HG03442 (cell line): ENCODE results near the gene UBE2D2.
A peak's percentile ranks its signal among the peaks of the same experiment; 100 is the strongest.
"Not testable (repeated sequence)": the region's sequence is repeated elsewhere in the genome, so short reads cannot be mapped to it uniquely, and the experiment has no call there.

Source experiments
- ATAC-seq: cut with Tn5 transposase; IDR thresholded peaks from one replicate; pipeline ENCODE4 v1.9.1; 2021; ENCODE audit warnings: mild to moderate bottlenecking, moderate library complexity; ENCODE audit not compliant: unreplicated experiment

The UBE2D2 gene

GRCh38 chr5:139578325-139578724, 17.2 kb downstream of the UBE2D2 start:
- no peak for ATAC-seq

DNA sequence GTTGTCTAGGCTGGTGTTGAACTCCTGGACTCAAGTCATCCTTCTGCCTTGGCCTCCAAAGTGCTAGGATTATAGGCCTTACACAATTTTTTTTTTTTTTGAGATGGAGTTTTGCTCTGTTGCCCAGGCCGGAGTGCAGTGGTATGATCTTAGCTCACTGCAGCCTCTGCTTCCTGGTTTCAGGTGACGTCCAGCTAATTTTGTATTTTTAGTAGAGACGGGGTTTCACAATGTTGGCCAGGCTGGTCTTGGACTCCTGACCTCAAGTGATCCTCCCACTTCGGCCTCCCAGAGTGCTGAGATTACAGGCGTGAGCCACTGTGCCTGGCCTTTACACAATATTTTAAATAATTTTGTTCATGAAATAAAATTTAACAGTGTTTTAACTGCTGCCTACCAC, 21.0 kb downstream of the UBE2D2 start:
- ATAC-seq = not testable (repeated sequence)

GRCh38 chr5:139584137-139584536, 23.0 kb downstream of the UBE2D2 start:
- no peak for ATAC-seq

GRCh38 chr5:139588116-139588515, 27.0 kb downstream of the UBE2D2 start:
- not testable (repeated sequence) for ATAC-seq

DNA sequence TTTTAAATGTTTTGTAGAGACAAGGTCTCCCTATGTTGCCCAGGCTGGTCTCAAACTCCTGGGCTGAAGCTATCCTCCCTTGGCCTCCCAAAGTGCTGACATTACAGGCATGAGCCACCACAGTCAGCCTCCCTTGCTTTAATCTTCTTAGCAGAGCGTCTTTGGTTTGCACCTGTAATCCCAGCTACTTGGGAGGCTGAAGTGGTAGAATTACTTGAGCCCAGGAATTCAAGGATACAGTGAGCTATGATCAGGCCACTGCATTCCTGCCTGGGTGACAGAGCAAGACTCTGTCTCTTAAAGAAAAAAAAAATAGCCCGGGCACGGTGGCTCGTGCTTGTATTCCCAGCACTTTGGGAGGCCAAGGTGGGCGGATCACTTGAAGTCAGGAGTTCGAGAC, 27.8 kb downstream of the UBE2D2 start:
- no peak for ATAC-seq

GRCh38 chr5:139592289-139592688, 31.1 kb downstream of the UBE2D2 start:
- no peak for ATAC-seq

DNA sequence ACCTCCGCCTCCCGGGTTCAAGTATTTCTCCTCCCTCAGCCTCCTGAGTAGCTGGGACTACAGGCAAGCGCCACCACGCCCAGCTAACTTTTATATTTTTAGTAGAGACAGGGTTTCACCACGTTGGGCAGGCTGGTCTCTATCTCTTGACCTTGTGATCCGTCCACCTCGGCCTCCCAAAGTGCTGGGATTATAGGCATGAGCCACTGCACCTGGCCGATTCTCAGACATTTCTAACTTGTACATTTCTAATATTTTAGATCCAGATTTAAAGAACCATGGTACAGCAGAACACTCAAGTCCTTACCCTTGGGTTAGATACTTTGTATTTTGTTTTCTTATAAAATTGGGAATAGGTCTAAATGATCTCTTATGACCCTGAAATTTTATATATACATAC, 31.9 kb downstream of the UBE2D2 start:
- not testable (repeated sequence) for ATAC-seq

DNA sequence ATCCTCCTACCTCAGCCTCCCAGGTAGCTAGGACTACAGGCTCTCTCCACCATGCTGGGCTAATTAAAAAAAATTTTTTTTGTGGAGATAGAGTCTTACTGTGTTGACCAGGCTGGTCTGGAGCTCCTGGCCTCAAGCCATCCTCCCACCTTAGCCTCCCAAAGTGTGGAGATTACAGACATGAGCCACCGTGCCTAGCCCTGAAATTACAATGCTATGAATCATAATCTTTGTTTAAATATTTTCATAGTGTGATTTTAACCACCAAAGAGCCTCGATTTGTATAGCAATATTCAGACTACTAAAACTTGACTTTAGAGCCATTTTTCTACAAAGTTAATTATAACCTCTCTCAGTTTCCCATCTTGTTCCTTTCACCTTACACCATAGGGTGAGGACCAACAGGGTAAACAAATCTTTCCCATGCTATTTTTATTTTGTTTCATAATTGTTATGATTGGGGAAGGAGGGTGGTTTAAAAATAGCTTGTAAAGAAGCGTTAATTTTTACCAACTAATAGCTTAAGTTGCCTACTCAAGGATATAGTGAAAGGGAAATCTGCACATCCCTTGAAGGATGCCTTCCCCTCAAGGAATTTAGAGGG, 32.7 kb downstream of the UBE2D2 start:
- no peak for ATAC-seq

GRCh38 chr5:139597134-139597533, 36.0 kb downstream of the UBE2D2 start:
- ATAC-seq = no peak

GRCh38 chr5:139598601-139598965, 37.4 kb downstream of the UBE2D2 start:
- not testable (repeated sequence) for ATAC-seq

GRCh38 chr5:139600336-139600949, 39.3 kb downstream of the UBE2D2 start:
- no peak for ATAC-seq

DNA sequence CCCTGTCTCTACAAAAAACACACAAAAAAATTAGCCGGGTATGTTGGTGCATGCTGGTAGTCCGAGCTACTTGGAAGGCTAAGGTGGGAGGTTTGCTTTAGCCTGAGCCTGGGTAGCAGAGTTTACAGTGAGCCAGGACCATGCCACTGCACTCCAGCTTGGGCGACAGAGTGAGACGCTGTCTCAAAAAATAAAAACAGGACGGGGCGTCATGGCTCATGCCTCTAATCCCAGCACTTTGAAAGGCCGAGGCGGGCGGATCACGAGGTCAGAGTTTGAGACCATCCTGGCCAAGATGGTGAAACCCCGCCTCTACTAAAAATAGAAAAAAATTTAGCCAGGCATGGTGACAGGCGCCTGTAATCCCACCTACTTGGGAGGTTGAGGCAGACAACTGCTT, 40.3 kb downstream of the UBE2D2 start:
- no peak for ATAC-seq

- not testable (repeated sequence) for ATAC-seq
Observed at GRCh38 chr5:139601948-139602347, 40.8 kb downstream of the UBE2D2 start.

DNA sequence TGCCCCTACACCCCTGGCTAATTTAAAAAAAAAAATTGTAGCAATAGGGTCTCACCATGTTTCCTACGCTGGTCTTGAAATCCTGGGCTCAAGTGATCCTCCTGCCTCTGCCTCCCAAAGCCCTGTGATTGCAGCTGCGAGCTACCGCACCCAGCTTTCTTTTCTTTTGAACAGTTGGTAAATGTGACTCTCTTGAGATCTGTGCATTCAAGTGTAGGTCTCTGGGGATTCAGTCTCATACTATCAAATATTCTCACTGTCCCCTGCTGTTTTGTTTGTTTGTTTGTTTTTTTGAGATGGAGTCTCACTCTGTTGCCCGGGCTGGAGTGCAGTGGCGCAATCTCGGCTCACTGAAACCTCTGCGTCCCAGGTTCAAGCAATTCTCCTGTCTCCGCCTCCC, 44.7 kb downstream of the UBE2D2 start:
- no peak for ATAC-seq

DNA sequence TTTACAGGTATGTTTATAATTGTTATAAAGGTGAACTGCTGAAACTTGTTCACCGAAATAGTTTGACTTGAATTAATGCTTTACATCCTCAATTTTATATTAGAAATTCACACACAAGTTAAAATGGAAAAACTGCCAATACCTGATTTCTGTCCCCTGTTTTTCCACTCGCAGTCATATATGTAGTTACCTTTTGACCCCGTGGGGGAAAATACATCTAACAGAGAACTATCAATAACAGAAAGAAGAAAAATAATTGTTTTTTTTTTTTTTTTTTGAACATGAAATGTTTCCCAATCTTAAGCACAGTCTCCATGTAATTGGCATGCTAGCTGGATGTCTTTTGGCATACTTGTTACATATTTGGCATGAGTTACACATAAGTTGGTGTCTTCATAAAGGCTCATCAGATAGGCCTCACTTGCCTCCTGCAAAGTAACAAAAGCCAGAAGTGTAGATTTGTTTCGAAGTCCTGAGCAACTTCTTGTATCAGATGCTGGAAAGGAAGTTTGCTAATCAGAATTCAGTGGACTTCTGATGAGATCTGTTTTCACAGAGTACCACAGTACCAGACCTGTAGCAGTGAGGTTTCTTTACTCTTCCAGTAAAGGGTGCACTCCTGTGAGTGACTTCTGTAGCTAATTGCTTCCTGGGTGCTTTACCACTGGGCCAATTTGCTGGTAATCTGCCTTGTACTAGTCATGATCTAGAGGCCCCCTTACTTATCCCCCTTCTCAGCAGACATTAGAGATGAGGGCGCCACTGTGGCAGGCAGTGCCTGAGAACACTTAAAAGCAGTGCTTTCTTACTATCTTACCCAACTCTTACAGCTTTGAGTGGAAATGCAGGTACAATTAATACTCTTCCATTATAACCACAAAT, 50.8 kb downstream of the UBE2D2 start:
- ATAC-seq = no peak

- no peak for ATAC-seq
Observed at GRCh38 chr5:139619861-139620260, 58.7 kb downstream of the UBE2D2 start.

DNA sequence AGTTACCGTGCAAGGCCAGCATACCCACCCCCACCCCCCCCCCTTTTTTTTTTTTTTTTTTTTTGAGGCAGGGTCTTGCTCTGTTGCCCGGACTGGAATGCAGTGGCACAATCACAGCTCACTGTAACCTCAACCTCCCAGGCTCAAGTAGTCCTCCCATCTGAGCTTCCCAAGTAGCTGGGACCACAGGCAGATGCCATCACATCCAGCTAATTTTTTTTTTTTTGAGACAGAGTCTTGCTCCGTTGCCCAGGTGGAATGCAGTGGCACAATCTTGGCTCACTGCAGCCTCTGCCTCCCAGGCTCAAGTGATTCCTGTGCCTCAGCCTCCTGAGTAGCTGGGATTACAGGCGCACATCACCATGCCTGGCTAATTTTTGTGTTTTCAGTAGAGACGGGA, 64.3 kb downstream of the UBE2D2 start:
- not testable (repeated sequence) for ATAC-seq

GRCh38 chr5:139630855-139631254, 69.7 kb downstream of the UBE2D2 start:
- ATAC-seq = no peak

DNA sequence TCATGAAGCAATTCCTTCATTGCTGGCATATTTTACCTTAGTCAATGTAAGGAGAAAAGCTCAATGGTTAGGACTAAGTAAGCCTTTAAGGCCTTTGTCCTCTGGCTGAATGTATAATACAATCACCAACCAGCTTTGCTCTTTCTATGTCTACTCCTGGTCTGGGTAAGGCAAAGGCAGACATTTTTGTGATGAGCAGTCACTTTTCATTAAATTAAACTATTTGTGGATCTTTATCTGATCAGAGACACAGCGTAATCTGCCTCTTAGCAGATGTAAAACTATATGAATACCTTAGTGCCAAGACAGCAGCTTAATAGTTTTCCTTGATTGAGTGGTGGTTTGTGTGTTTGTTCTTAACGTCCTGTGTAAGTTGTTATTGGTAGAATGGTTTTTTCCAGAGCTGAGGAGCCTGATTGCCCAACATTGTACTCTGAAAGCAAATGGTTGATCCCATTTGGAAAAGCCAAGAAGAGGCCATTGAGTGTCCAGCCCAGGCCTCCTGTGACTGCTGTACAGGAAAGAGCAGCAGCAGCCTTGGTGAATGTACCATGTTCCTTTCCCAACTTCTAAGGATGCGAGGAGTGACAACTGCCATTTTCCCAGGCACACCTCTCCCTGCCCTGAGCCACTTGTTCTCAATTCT, 70.5 kb downstream of the UBE2D2 start:
- no peak for ATAC-seq

DNA sequence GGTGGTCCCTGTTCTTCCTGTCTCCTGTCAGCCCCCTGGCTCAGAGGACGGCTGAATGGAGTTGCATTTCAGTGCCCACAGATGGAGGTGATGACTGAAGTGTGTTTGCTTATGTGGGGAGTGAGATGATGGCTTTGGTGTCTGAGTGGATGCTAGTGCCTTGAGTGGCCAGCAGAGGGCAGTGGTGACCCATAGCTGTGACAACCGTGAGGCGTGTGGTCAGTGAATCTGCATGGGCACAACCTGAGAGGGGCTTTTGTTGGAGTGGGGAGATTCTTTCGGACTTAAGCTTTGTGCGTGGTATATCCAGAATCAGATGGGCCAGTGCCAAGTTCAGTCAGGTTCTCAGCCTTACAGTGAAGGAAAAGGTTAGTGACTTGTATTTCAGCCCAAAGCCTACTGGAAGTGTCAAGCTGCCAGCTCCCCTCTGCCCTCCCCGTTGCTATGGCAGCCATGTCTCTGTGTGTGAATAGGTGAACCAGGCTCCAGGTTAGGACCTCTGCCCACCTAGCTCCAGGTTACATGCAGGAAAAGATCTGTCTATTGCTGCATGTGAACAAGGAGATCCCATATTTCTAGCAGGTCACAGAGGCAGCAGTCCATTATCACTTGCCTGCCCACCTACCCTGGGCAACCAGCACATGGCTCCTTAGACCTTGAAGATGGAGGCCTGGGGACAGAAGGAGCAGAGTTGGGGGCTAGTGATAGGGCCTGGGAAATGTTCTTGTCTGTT, 72.3 kb downstream of the UBE2D2 start:
- peak; percentile 36 for ATAC-seq

DNA sequence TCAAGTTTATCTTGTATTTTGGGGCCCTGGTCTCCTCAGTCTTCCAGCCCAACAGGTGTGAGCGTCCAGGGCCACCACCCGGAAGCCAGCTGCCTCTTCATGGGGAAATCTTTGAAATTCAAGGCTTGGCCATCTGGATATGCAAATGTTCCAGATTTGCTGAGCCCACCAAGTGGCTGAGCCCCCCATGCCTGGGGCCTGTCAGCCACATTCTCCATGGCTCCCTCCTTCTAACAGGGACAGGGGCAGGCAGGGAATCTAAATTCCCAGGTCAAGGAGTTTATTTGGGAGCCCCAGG, 72.8 kb downstream of the UBE2D2 start:
- ATAC-seq = no peak
